ENCODE measurements around the gene SEL1L3. TPM values are rescaled to one million over a fixed set of nuclear protein-coding genes. Genes with fewer than 3 reads are reported as not detected.

The SEL1L3 gene
- total RNA-seq, 1 donor from 2014 or later: 3.9 TPM

DNA sequence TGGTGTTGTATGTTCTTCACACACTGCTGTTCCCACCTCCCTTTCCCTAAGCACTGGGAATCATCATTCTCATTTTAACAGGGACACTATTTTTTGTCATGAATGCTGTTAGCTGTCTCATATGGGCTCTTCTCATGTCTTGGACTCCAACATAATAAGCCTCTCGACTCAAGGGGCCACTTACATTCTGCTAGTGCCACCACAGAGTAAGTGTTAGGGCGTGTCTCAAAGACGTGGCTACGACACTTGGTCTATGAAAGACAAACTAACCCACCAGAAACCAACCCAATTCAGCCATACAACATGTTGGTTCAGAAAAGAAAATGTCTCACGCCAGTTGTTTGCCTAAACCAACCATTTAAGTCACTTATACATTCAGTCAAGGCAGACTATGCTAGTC lies 32.2 kb downstream of the SEL1L3 start:
- DNase-seq (ENCODE audit: missing footprints) (no peak), ATAC-seq (no peak)
- intact Hi-C loops (cut with DNase I): no loop called here

DNA sequence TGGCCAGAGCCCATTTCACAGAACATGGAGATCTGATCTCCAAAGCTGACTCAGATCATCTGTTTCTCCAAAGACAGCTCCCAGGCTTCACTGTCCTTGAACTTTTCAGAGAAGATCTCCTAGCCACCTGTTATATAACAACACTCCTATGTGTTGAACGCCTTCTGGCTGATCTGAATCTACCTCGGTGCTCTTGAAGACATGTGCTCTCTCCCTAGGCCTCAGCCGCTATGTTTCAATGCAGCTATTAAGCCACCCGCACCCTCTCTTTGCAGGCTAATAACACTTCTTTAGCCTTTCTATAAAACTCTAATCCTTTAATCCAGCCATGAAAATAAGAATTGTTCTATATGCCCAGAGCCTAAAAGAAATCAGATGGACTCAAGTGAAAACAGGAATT lies 34.9 kb downstream of the SEL1L3 start:
- ATAC-seq (no peak), DNase-seq (ENCODE audit: missing footprints) (no peak)
- intact Hi-C loops (cut with DNase I): no loop called here

DNA sequence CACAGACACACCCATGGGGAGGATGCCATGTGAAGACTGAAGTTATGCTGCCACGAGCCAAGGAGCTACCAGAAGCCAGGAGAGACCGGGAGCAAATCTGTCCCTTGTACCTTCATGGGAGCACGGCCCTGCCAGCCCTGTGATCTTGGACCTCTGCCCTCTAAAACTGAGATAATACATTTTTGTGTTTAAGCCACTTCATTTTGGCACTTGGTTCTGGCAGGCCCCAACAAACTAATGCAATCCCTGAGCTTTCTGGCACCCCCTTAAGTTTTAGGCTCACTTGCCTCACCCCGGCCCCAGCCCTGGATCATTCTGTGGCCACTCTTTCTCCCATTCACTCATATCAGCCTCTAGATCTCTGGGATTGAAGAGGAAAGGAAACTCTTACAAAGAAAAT lies 35.4 kb downstream of the SEL1L3 start:
- intact Hi-C loops (cut with DNase I): no loop called here
- DNase-seq (ENCODE audit: missing footprints): no peak
- peak; percentile 80 for ATAC-seq

DNA sequence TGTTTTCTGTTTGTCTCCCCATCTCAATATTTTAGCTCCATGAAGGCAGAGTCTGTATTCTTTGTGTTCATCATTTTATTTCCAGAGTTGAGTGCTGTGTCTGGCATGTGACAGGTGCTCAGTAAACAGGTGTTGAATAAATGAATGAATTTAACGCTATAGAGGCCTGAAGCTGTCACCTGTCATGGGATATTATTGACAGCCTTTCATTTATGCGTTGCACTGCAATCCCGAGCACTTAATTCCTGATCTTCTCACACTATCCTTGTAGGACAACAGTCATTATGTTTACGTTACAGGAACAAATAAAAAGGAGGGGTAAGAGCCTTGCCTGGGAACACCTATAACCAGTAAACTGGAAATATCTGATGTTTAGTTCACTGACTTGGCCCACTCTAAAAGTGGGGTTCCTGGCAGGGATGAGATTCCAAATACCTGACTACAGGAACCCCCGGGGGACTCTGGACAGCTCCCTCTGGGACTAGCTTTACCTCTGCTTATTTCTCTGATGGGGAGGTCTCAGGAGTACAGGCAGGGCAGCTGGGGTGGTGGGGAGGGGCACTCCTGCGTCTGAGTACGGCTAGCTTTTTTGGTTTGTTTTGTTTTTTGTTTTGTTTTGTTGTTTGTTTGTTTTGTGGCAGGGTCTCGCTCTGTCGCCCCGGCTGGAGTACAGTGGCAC lies 36.6 kb downstream of the SEL1L3 start:
- intact Hi-C loops (cut with DNase I): no loop called here
- ATAC-seq (no peak), DNase-seq (ENCODE audit: missing footprints) (no peak)

DNA sequence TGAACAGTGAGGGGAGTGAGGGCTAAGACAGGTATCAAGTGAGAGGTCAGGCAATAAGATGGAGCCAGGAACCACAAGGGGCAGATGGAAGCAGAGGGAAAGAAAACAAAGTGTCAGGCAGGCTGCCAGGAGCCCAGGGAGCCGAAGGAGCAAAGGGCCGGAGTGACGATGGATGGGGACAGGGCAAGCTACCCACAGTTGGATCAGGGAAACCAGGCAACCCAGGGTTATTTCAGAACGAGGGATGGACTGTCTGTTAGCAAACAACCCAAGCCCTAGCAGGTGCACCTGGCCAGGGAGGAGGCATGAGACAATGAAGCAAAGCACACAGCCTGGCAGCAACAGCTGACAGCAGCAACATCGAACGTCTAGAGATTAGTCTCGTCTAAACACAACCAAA lies 39.2 kb downstream of the SEL1L3 start:
- no peak for ATAC-seq
- no peak for DNase-seq (ENCODE audit: missing footprints)
- intact Hi-C loops (cut with DNase I): no loop called here

DNA sequence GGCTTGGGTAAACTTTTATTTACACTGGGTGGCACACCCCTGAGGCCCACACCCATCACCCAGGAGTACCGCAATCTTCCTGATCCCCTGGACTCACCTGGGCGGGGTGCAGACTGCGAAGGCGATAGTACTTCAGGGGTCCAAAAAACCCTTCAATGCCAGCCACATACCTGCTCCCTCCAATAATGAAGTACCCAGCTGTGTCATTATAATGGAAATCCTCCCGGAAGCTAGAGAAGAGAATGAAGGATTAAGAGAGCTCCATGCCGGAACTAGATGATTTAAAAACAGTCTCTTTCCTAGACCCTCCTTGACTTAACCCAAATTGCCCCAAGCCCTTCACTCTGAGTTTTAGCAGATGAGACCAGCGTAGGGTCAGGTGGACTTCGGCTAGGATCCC lies 40.9 kb downstream of the SEL1L3 start:
- intact Hi-C loops (cut with DNase I): no loop called here
- DNase-seq (ENCODE audit: missing footprints) (no peak), ATAC-seq (no peak)

DNA sequence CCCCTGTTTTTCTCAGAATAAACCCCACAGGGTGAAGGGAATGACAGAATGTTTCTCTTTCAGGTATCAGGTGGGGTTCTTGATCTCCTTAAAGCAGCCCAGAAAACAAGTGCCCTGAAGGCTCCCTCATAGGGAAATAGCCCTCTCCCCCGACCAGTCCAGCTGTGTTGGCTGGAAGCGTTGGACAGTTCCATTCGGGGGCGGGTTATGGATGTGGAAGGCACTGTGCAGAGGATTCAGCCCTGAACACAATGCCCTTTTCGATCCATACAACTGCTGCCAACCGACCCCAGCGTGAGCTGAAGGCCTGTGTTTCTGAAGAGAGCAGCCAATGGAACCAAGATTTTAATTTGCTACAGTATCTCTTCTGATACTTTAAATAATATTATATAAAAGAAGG lies 41.5 kb downstream of the SEL1L3 start:
- ATAC-seq (no peak), DNase-seq (ENCODE audit: missing footprints) (no peak)
- intact Hi-C loops (cut with DNase I): no loop called here

DNA sequence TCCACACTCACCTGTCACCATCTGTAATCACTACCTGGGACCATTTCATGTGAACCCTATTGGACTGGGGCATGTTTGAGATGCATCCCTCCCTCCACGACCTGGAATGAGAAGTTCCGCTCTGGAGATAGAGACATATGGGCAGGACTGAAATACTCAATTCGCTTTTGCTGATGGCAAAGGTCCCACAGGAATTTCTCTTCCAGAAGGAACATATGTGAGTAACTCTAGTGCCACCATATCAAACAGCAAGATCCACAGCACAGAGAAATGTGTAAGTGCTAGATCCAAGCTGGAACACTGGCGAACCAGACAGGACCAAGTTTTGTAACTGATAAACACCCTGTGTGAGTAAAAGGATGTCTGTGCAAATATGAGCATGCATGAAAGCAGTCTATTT lies 43.9 kb downstream of the SEL1L3 start:
- DNase-seq (ENCODE audit: missing footprints) (no peak), ATAC-seq (no peak)

DNA sequence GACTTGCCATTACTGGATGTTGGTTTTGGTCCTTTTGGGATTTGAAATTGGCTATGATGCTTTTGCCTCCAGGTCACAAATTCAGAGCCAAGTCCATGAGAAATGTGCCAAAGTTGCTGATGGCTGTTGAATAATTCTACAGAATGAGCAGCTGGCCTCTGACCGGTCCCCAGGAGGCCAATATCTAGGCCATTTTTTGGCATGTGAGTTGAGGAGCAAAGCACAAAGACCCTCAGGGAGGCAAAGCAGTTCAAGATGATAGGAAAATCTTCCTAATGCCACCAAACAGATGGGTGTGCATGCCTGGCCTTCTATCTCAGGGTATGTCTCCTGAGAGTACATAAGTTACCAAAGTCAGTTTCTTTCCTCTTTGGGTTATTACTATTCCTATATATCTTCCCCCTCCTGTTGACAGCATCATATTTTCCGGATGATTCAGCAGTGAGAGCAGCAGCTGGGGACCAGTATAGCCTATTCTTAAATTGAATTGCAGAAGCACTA lies 44.4 kb downstream of the SEL1L3 start:
- ATAC-seq (peak; percentile 61), DNase-seq (ENCODE audit: missing footprints) (no peak)
- intact Hi-C loops (cut with DNase I): no loop called here

More for the DNA sequence above, 43.9 kb downstream of the SEL1L3 start:
- intact Hi-C loops (cut with DNase I): no loop called here

DNA sequence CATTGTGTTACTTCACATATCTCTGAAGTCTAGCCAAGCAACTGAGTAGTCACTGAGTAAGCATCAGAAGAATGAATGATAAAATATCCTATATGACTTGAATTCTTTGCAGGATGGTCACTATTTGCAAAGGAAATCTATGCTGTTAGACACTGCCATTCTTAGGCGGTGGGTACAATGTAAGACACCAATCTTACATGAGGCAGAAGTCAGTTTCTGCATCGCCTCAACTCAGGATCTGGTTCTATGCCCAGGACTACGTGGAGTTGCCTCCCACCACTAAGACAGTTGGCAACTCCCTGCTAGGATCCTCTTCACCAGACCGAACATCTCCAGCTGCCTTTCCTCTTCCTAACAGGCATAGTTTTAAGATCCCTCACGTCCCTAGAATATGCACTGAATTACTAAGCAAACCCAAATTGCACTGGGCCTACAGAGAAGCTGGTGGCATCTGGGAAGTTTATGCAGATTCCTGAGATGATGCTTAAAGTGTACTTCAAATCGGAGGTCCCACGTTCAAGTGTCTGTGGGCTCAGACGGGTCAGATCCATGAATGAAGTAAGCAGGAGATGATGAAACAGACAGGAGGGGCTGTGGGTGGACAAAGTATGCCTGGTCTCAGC lies 45.6 kb downstream of the SEL1L3 start:
- intact Hi-C loops (cut with DNase I): no loop called here
- no peak for DNase-seq (ENCODE audit: missing footprints)
- ATAC-seq: no peak

DNA sequence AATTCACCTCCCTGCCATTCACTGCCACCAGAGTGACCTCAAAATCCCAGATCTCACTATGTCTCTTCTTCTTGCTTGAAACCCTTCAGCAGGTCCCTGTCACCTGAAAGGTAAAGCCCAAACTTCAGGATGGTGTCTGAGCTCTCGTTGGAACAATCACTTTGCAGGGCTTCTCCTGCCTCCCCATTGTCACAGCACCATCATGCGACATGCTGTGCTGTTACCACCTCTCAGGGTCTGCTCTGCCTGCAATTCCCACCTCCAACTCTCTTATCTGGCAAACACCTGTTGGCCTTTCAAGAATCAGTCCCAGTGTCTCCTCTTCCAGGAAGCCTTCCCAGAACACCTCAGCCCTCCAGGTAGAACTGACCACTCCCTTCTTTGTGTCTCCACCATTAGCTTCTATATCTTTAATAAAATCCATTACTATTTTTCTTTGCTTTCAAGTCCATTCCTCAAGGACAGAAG lies 46.2 kb downstream of the SEL1L3 start:
- intact Hi-C loops (cut with DNase I): no loop called here
- ATAC-seq: no peak
- DNase-seq (ENCODE audit: missing footprints): no peak

DNA sequence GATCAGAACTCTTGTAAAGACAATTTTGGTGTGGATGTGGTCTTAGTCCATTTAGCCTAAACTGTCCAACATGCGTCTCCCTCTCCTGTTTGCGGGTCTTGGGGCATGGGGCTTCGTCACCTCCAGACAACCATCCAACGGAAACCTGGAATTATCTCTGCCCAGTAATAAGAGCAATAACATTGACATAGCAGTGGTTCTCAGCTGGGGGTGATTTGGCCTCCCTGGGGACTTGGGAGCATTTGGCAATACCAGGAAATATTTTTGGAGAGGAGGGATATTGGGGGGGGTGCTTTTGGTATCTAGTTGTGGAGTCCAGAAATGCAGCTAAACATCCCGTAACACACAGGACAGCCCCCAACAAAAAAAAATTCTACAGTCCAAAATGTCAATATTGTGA lies 47.2 kb downstream of the SEL1L3 start:
- ATAC-seq (no peak), DNase-seq (ENCODE audit: missing footprints) (no peak)
- intact Hi-C loops (cut with DNase I): no loop called here

DNA sequence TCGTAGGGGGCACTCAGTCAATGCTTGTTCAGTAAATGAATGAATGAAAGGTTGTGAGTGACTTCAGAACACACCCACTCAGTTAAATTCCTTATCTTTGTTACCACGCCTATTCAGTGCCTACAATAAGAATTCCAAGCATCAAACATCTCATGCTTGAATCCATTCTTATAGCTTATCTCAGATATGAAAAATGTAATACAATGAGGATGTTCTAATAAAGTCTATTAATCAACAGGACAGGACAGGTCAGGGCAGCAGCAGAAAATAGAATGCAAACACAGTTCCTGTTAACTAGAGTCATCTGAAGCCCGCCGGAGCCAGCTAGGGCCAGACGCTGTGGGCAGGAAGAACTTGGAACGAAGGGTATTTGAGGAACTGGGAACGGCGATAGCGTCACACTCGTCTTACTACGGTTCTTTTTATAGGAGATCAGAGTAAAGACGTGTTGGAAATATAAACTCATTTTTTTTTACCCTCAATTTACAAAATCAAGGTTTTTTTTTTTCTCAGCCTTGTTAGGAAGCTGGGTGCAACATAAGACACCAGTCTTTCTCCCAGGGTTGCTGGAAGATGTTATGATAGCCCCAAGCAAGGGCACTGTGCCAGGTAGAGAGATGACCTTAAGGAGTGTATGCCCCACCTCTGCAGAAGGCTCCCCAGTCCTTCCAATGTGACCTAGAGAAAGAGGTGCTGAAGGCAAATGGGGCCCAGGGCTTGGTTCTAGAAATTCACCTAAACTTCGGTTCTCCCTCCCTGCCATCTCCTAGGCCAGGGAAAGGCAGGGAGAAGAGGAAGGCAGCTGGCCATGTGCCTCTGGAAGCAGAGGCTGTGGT lies 48.3 kb downstream of the SEL1L3 start:
- ATAC-seq (no peak), DNase-seq (ENCODE audit: missing footprints) (peak; percentile 71)
- intact Hi-C loops (cut with DNase I): no loop called here

DNA sequence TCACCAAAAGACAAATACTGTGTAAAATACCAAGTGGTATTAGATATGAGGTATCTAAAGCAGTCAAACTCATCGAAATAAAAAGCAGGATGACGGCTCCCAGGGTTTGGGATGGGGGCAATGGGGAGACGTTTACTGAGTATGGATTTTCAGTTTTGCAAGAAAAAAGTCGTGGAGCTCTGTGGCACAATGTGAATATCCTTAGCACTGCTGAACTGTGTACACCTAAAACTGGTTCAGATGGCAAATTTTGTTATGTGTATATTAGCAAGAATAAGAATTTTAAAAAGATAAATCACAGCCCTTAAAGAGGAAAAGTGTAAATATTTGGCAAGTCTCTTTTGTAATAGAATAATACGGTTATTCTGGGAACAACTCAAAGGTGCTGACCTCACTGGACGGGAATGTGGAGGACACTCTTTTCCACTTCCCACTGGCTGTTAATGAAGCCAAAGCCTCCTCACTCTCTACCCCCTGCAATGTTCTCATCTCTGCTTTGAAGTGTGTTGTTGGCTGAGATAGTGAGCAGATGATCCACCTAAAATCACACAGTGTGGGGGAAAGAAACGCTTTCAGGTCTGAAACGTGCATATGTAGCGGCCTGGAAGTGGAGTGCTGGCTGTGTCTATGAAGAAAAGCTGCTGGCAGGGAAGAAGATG lies 49.2 kb downstream of the SEL1L3 start:
- DNase-seq (ENCODE audit: missing footprints): no peak
- intact Hi-C loops (cut with DNase I): no loop called here
- peak; percentile 64 for ATAC-seq

DNA sequence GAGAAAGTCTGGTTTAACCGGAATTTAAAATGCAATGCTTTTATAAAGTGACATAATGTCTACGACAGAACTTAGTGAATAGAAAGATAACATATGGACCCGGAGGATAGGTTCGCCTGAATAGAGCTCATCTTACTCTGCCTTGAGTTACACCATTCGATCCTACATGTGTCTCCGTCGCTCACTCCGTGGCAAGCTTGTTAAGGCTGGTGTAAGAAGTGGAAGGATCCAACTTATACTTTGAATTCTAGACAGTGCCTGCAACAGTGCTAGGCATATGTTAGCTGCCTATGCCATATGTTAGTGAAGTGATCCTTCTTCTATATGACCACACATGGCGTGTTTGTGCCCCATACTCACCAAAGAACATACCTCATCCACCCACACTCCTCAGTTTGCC lies 50.9 kb downstream of the SEL1L3 start:
- ATAC-seq (no peak), DNase-seq (ENCODE audit: missing footprints) (no peak)
- intact Hi-C loops (cut with DNase I): no loop called here

DNA sequence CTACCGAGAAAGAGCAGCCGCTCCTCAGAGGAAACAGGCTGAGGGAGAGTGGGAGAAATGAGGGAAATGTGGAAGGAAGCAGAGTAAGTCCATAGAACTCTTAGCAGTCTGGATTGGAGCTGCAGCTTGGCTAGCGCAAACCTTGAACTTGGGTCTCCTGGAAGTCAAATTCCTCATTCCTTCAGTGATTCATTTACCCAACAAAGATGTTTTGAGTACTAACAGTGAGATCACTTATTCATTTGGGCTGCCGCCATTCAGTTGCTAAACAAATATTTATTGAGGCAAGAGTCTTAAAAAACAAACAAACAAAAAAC lies 51.5 kb downstream of the SEL1L3 start:
- no peak for DNase-seq (ENCODE audit: missing footprints)
- intact Hi-C loops (cut with DNase I): no loop called here
- ATAC-seq: no peak

DNA sequence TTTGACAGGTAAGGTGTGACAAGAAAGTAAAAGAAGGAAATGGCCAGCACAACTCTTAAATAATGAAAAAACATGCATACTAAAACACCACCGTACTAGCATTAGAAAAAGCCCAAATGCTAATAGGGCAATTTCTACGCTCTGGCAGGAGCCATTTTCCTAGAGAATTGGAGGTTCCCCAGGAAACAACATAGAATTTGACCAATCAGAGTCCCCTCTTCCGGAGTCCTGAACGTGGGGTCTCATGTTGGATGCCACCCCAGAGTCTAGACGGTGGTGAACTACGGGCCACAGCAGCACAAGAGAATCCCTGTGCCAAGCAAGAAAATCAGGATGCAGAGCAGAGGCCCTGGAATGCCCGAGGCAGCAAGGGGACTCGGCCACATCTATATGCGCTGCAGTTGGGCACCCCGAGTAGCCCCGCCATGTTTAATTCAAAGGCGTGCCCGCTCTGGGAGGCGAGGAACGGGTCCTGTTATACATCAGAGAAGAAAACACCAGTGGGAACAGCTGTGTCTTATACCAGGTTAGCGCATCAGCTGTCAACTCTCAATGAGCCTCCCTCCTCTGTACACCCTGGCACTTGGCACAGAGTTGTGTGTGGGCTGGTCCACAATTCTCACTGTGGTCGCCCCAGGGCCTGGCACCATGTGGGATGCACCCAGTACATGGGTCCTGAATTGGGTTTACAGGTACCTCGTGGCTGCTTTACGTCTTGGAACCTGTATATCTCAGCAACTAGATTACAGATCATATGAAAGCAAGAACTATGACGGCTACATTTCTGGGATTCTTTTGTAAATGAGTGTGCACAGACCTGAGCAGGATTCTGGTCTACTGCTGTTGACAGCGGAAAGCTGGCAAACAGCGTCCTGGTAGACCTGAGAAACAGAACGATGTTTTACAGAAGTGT lies 52.1 kb downstream of the SEL1L3 start:
- ATAC-seq (no peak), DNase-seq (ENCODE audit: missing footprints) (no peak)
- intact Hi-C loops (cut with DNase I): no loop called here

DNA sequence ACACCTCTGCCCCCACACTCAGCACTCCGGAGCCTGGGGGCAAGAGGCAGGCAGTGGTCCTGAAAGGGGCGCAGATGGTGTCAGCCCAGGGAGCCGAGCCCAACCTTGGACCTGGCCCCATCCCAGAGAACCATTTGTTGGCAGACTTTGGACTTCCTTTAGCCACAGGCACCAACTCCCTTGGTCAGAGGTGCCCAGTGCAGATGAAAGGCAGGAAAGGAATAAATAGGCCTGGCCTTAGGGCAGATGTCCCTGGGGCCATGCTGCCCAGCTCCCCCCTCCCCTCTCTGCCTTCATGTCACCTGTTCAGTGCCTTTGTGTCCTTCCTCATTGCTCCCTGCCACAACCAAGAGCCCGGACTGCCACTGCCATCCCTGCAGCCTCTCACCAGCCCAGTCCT lies 52.8 kb downstream of the SEL1L3 start:
- no peak for DNase-seq (ENCODE audit: missing footprints)
- ATAC-seq: no peak
- intact Hi-C loops (cut with DNase I): no loop called here
